GM12878 (cell line): ENCODE results near the gene CWC27. TPM values are rescaled to one million over a fixed set of nuclear protein-coding genes. Genes with fewer than 3 reads are reported as not detected.

Experiments
- ATAC-seq: fragments of 200-7000 bp; cut with Tn5 transposase; 3 replicates; pipeline ENCODE4 v1.9.1; 2020; ENCODE audit warnings: mild to moderate bottlenecking, moderate library complexity
- BruUV-seq: library from RNA; stranded (reverse); fragments of 400-500 nt; replicated peaks from 2 replicates; lab custom pipeline; 2021; lab: Mats Ljungman, UMichigan
- CTCF ChIA-PET: fragments of 300-600 bp; sonication (Branson Sonifier 250); formaldehyde crosslinking; extraction: SDS; loops from one replicate; lab custom pipeline; 2021; ENCODE audit warnings: inconsistent platforms; lab: Yijun Ruan, JAX
- POLR2A ChIA-PET: fragments of 350-600 bp; formaldehyde crosslinking; extraction: SDS; loops from one replicate; lab custom pipeline; 2021; ENCODE audit warnings: inconsistent platforms; lab: Charles Lee
- RAD21 ChIA-PET: fragments of 300-600 bp; sonication (Branson Sonifier 250); formaldehyde crosslinking; loops from one replicate; lab custom pipeline; 2023; ENCODE audit warnings: antibody characterized with exemption; ENCODE audit not compliant: unreplicated experiment; lab: Charles Lee
- SMC1A ChIA-PET: fragments of 300-600 bp; sonication (Branson Sonifier 250); formaldehyde crosslinking; loops from one replicate; lab custom pipeline; 2023; ENCODE audit not compliant: unreplicated experiment, uncharacterized antibody; lab: Charles Lee
- DNase-seq: peaks from one replicate; pipeline ENCODE4 v3.0.0-alpha.2; 2011; ENCODE audit warnings: low read depth, low spot score
- FAIRE-seq: peaks from 3 replicates; lab custom pipeline; 2011; peaks lifted over from hg19 to GRCh38; lab: Jason Lieb, UNC
- H2AFZ ChIP-seq: 2 replicates; pipeline ENCODE4 v1.6.0; 2011; ENCODE audit warnings: low read depth, low read length, control low read depth; ENCODE audit not compliant: control insufficient read depth
- H3K27ac ChIP-seq: 2 replicates; pipeline ENCODE4 v1.5.1; 2011; ENCODE audit warnings: control low read depth; ENCODE audit not compliant: control insufficient read depth, insufficient read depth
- H3K27me3 ChIP-seq, 2 experiments: replicated peaks in 1 of 2; 2 replicates each; pipeline versions ENCODE4 v1.6.0 to v1.6.1; 2011; ENCODE audit warnings: low read length in 1 of 2; ENCODE audit not compliant: control insufficient read depth in 2 of 2, insufficient read depth in 2 of 2
- H3K36me3 ChIP-seq, 2 experiments: 2 replicates each; pipeline ENCODE4 v1.5.1; 2011; ENCODE audit warnings: low read length in 1 of 2; ENCODE audit not compliant: control insufficient read depth in 2 of 2, insufficient read depth in 2 of 2
- H3K4me1 ChIP-seq: 2 replicates; pipeline ENCODE4 v1.6.1; 2011; ENCODE audit warnings: mild to moderate bottlenecking, low read length, moderate library complexity, mixed read lengths; ENCODE audit not compliant: control insufficient read depth, insufficient read depth
- H3K4me2 ChIP-seq: 2 replicates; pipeline ENCODE4 v1.6.0; 2011; ENCODE audit warnings: control low read depth; ENCODE audit not compliant: control insufficient read depth, insufficient read depth
- H3K4me3 ChIP-seq: fragments of 200-600 bp; sonication (generic); 2 replicates; pipeline ENCODE4 v1.5.1; 2016
- H3K79me2 ChIP-seq: 2 replicates; pipeline ENCODE4 v1.6.0; 2011; ENCODE audit warnings: low read length; ENCODE audit not compliant: control insufficient read depth, insufficient read depth
- H3K9ac ChIP-seq: 2 replicates; pipeline ENCODE4 v1.8.0; 2011; ENCODE audit warnings: low read length, control low read depth, mixed read lengths; ENCODE audit not compliant: control insufficient read depth, insufficient read depth
- H3K9me3 ChIP-seq: replicated peaks from 3 replicates; pipeline ENCODE4 v1.5.1; 2011; ENCODE audit warnings: mild to moderate bottlenecking, low read length; ENCODE audit not compliant: control insufficient read depth, insufficient read depth
- H4K20me1 ChIP-seq: 2 replicates; pipeline ENCODE4 v1.6.0; 2011; ENCODE audit not compliant: control insufficient read depth, insufficient read depth
- ATF3 ChIP-seq: IDR thresholded peaks from 2 replicates; pipeline ENCODE4 v1.6.1; 2011; ENCODE audit warnings: low read depth, mild to moderate bottlenecking, low read length, moderate library complexity, borderline replicate concordance; ENCODE audit errors: extremely low read depth
- BACH1 ChIP-seq: fragments of 450-650 bp; IDR thresholded peaks from 2 replicates; pipeline ENCODE4 v1.6.1; 2017; ENCODE audit warnings: mild to moderate bottlenecking, borderline replicate concordance
- ESRRA ChIP-seq: IDR thresholded peaks from 2 replicates; pipeline ENCODE4 v1.6.1; 2012; ENCODE audit warnings: mild to moderate bottlenecking, low read length, improper control_type of control experiment
- PKNOX1 ChIP-seq: fragments of 450-650 bp; IDR thresholded peaks from 2 replicates; pipeline ENCODE4 v1.6.1; 2016; ENCODE audit warnings: mild to moderate bottlenecking
- POLR2AphosphoS5 ChIP-seq: IDR thresholded peaks from 2 replicates; pipeline ENCODE4 v1.6.1; 2011; ENCODE audit warnings: mild to moderate bottlenecking, low read length, inconsistent platforms
- RBBP5 ChIP-seq: fragments of 200-600 bp; sonication (generic); conservative IDR thresholded peaks from 2 replicates; pipeline ENCODE4 v1.6.1; 2016
- RFX5 ChIP-seq: IDR thresholded peaks from 2 replicates; pipeline ENCODE4 v1.6.1; 2011; ENCODE audit warnings: low read depth, low read length, improper control_type of control experiment
- RUNX3 ChIP-seq: IDR thresholded peaks from 2 replicates; pipeline ENCODE4 v1.6.1; 2012; ENCODE audit warnings: low read length, inconsistent platforms
- SIX5 ChIP-seq: IDR thresholded peaks from 2 replicates; pipeline ENCODE4 v1.6.1; 2011; ENCODE audit warnings: mild to moderate bottlenecking, low read depth, low read length, moderate library complexity; ENCODE audit not compliant: severe bottlenecking
- SRF ChIP-seq, 2 experiments: IDR thresholded peaks; 2 replicates each; pipeline ENCODE4 v1.6.1; 2011; ENCODE audit warnings: low read depth in 2 of 2, low read length in 2 of 2, mild to moderate bottlenecking in 1 of 2, moderate library complexity in 1 of 2
- ZBTB11 ChIP-seq: fragments of 450-650 bp; formaldehyde crosslinking; IDR thresholded peaks from 2 replicates; pipeline ENCODE4 v1.5.0; 2022; ENCODE audit warnings: mild to moderate bottlenecking, missing genetic modification characterization
- WGBS: methylation state at CpG from one replicate; pipeline ENCODE4 v1.1.6; 2016; ENCODE audit warnings: low lambda C conversion rate; ENCODE audit not compliant: insufficient replicate concordance, insufficient coverage; ENCODE audit errors: missing lambda C conversion rate; 5-methylcytosine and 5-hydroxymethylcytosine counted together
- in situ Hi-C: fragments of 300-500 bp; cut with MboI; formaldehyde crosslinking; loops from 9 replicates; pipeline ENCODE4 v1.14.3; 2018; ENCODE audit warnings: mixed read lengths
- intact Hi-C: fragments of 100-400 bp; cut with micrococcal nuclease; formaldehyde crosslinking; loops from one replicate; pipeline ENCODE4 v1.14.2; 2022; ENCODE audit not compliant: unreplicated experiment
- polyA plus RNA-seq, 11 experiments: library from polyadenylated mRNA; depleted of rRNA in 4 of 11; unstranded in 6 of 11; stranded (reverse) in 5 of 11; fragments of >200 nt; fragmentation: Nextera tagmentation in 4 of 11; fragmentation: Illumina TruSeq in 1 of 11; extraction: Ambion mirVana in 4 of 11; extraction: Trizol in 1 of 11; gene quantifications; 1 replicate in 1 of 11; 2 replicates in 10 of 11; pipeline versions ENCODE4 v1.2.1 to v1.2.3, GENCODE V29; 2011 to 2016; ENCODE audit warnings: inconsistent platforms in 2 of 11, missing spikeins in 2 of 11, low read depth in 1 of 11
- total RNA-seq, 4 experiments: library from RNA; depleted of rRNA in 3 of 4; stranded (reverse); fragments of >200 nt in 3 of 4; fragmentation: Illumina TruSeq in 1 of 4; extraction: Trizol in 1 of 4; gene quantifications; 2 replicates each; pipeline versions ENCODE4 v1.2.1 to v1.2.3, GENCODE V29; 2013 to 2021

The CWC27 gene
- total and polyA plus RNA-seq, 10 of the 15 experiments (the other 5 are each of a cell fraction or from before 2014, with no cell fraction given): 21.7 to 61.9 (median 47.0) TPM

DNA sequence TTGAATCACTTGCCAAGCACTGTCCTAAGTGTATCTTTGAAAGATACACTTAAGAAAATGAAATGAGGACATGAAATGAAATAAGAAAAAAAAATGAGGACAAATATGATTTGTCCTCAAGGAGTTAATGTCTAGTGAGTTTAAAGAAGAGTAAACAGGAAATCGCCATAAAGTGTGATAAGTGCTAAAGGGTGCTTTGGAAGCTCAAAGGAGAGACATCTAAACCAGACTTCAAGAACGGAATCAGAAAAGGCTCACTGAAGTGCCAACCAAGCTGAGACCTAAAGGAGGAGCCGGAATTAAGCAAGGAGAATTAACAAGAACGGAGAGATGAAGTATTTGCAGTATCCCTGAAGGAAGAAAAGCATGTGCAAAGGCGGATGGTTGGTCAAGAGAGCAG lies 200.8 kb downstream of the CWC27 start:
- Histone ChIP-seq H3K4me3 (no peak overlapping the region), H3K9ac (no peak overlapping the region), H3K4me2 (no peak overlapping the region), H4K20me1 (no peaks in the 10 kb centered on the region), H3K79me2 (no peaks in the 10 kb centered on the region), H3K9me3 (no peaks in the 10 kb centered on the region; the same call in none of the 3 replicates), H2AFZ (no peak overlapping the region), H3K36me3 (peaks cover 0 to 3% of the 10 kb centered on the region in 2 experiments; a peak in 2 of 4 replicates), H3K27me3 (no peaks in the 10 kb centered on the region), H3K27ac (no peak overlapping the region), H3K4me1 (no peaks in the 10 kb centered on the region)
- TF ChIP-seq ATF3: no peak
- no peak for TF ChIP-seq RUNX3
- no peak for TF ChIP-seq SIX5
- no peak for TF ChIP-seq ESRRA
- TF ChIP-seq ZBTB11 (CRISPR knock-in tag): no peak
- TF ChIP-seq SRF (IDR thresholded peaks at IDR 0.05; ENCODE audit: low read depth in 2 of 2, low read length in 2 of 2): no peak
- no peak for TF ChIP-seq PKNOX1
- no peak for TF ChIP-seq RBBP5
- no peak for TF ChIP-seq BACH1
- no peak for TF ChIP-seq RFX5
- no peak for TF ChIP-seq POLR2AphosphoS5
- ATAC-seq (no peak), FAIRE-seq (no peak), DNase-seq (no peak)
- RAD21 ChIA-PET: interaction anchor here (1.7 kb wide), 1 partner anchor 514 kb away, joined by 10 read pairs; no protein-coding TSS in a partner anchor
- SMC1A ChIA-PET: interaction anchor here (1.1 to 4.8 kb wide), 4 partner anchors 21 to 512 kb away, joined by 3 to 91 read pairs (median 3); partner anchors contain the start of gene ADAMTS6
- CTCF ChIA-PET: interaction anchor here (1.5 kb wide), 2 partner anchors 134 to 514 kb away, joined by 3 to 5 read pairs; no protein-coding TSS in a partner anchor
- in situ Hi-C loops: no loop called here
- POLR2A ChIA-PET: no interaction called here
- intact Hi-C loops: no loop called here
- no TSS peak for BruUV-seq
- 95% methylated on average over 5 of the region's 5 CpGs for WGBS
